Measurements from ENCODE around the gene RASSF1. TPM values are rescaled to one million over a fixed set of nuclear protein-coding genes. Genes with fewer than 3 reads are reported as not detected.

The RASSF1 gene
- total RNA-seq, 1 experiment from 2014 or later, result 29.6 TPM

DNA sequence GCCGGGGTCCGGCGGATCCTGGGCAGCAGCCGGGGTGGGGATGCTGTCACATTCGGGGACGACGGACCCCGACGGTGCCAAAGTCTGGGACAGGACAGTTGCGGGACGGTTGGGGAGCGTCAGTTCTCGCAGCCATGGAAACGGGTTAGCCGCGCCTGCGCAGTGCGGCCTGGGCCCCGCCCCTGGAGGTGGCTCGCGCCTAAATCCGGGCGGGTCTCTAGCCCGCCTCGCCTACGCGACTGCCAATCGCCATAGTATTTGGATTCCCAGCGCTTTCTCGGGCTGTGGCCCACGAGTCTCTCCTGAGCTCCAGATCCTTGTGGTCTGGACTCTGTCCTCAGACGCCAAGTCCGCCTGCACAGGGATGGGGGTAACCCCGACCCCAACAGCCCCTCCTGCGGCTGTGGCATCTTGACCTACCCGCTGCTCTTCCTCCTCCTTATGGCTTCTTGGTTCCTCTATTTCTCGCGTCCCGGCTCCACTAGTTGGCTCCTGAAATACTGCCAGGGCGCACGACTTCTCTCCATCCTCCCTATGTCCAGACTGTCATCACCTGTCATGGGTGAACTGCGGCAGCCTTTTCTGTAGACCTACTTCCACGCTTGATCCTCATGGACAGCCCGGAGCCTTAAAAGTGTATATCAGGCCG, 5.1 kb upstream of the RASSF1 start, which contains the start of gene ZMYND10:
TSS of gene ZMYND10 (minus strand) at position 147 of the 649 bp plus-strand sequence. CDS start 153 bp downstream, outside the sequence.
- Histone ChIP-seq H3K9me3 (ENCODE audit: control insufficient read depth in 1 of 2, insufficient read depth in 1 of 2, low read depth in 1 of 2, low read length in 2 of 2) (no peaks in the 10 kb centered on the region), H3K36me3 (ENCODE audit: control insufficient read depth in 1 of 2, insufficient read depth in 2 of 2, low read length in 2 of 2) (peaks cover 0 to 8% of the 10 kb centered on the region in 2 experiments; a peak in 1 of 4 replicates), H3K27ac (ENCODE audit: low read depth, low read length) (peak within 1 kb of the TSS; percentile 37; the same call in 1 of the 2 replicates), H2AFZ (ENCODE audit: low read depth, low read length, poor library complexity, severe bottlenecking) (no peak within 1 kb of the TSS), H3K4me3 (replicated peaks in 1 of 2; ENCODE audit: low read depth in 1 of 2, low read length in 2 of 2) (peak within 1 kb of the TSS; percentile 28 to 36), H3K4me1 (ENCODE audit: control insufficient read depth in 1 of 2, insufficient read depth in 2 of 2, low read length in 2 of 2) (peaks cover 12 to 46% of the 10 kb centered on the region in 2 experiments), H3K27me3 (ENCODE audit: insufficient read depth, low read length) (no peaks in the 10 kb centered on the region), H3K9ac (ENCODE audit: low read length) (peak within 1 kb of the TSS; percentile 50), H4K20me1 (ENCODE audit: insufficient read depth) (no peaks in the 10 kb centered on the region), H3K9me2 (ENCODE audit: insufficient read depth) (no peaks in the 10 kb centered on the region), H3K79me2 (ENCODE audit: insufficient read depth, low read length) (peaks cover 6% of the 10 kb centered on the region; the same call in 1 of the 2 replicates), H3K4me2 (ENCODE audit: low read length) (peak within 1 kb of the TSS; percentile 75)
- no peak for DNase-seq (ENCODE audit: low read depth, low spot score)
- intact Hi-C loops (cut with micrococcal nuclease), result loop anchor here (5.0 kb wide), 1 partner anchor 267 kb away; the partner anchor contains the start of gene CISH
- TF ChIP-seq SIN3A (IDR thresholded peaks at IDR 0.05; ENCODE audit: low read depth) (no peak), JUND (IDR thresholded peaks at IDR 0.05) (no peak), SRF (IDR thresholded peaks at IDR 0.05; ENCODE audit: low read depth) (no peak), YY1 (IDR thresholded peaks at IDR 0.05; ENCODE audit: extremely low read depth, insufficient replicate concordance, low read depth, low read length) (no peak), CBX3 (IDR thresholded peaks at IDR 0.05; ENCODE audit: low read depth) (no peak), EZH2 (IDR thresholded peaks at IDR 0.05) (no peak), FOSL1 (IDR thresholded peaks at IDR 0.05; ENCODE audit: low read depth) (no peak), EZH2phosphoT487 (IDR thresholded peaks at IDR 0.05; ENCODE audit: borderline replicate concordance) (no peak), TCF7L2 (IDR thresholded peaks at IDR 0.05; ENCODE audit: borderline replicate concordance, extremely low read depth, insufficient read depth, insufficient read length) (no peak), SP1 (IDR thresholded peaks at IDR 0.05; ENCODE audit: low read depth) (no peak), EGR1 (IDR thresholded peaks at IDR 0.05; ENCODE audit: low read depth) (no peak), POLR2A (IDR thresholded peaks at IDR 0.05; ENCODE audit: borderline replicate concordance, extremely low read depth, insufficient read depth, insufficient read length) (no peak), ZNF274 (IDR thresholded peaks at IDR 0.05; ENCODE audit: low read depth, low read length) (no peak), RAD21 (IDR thresholded peaks at IDR 0.05; ENCODE audit: low read depth) (no peak), ELF1 (IDR thresholded peaks at IDR 0.05; ENCODE audit: borderline replicate concordance, low read depth) (no peak), CEBPB (IDR thresholded peaks at IDR 0.05; ENCODE audit: low read depth) (no peak)
- TF ChIP-seq, protein P1, sequence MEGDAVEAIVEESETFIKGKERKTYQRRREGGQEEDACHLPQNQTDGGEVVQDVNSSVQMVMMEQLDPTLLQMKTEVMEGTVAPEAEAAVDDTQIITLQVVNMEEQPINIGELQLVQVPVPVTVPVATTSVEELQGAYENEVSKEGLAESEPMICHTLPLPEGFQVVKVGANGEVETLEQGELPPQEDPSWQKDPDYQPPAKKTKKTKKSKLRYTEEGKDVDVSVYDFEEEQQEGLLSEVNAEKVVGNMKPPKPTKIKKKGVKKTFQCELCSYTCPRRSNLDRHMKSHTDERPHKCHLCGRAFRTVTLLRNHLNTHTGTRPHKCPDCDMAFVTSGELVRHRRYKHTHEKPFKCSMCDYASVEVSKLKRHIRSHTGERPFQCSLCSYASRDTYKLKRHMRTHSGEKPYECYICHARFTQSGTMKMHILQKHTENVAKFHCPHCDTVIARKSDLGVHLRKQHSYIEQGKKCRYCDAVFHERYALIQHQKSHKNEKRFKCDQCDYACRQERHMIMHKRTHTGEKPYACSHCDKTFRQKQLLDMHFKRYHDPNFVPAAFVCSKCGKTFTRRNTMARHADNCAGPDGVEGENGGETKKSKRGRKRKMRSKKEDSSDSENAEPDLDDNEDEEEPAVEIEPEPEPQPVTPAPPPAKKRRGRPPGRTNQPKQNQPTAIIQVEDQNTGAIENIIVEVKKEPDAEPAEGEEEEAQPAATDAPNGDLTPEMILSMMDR (IDR thresholded peaks at IDR 0.05 in 2 of 3, conservative IDR thresholded peaks at IDR 0.05 in 1 of 3; ENCODE audit: borderline replicate concordance in 1 of 3, insufficient read depth in 1 of 3, low read depth in 2 of 3, low read length in 2 of 3), result no peak
- TF ChIP-seq, protein P2, sequence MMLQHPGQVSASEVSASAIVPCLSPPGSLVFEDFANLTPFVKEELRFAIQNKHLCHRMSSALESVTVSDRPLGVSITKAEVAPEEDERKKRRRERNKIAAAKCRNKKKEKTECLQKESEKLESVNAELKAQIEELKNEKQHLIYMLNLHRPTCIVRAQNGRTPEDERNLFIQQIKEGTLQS (IDR thresholded peaks at IDR 0.05), result no peak
- TF ChIP-seq, protein P3, sequence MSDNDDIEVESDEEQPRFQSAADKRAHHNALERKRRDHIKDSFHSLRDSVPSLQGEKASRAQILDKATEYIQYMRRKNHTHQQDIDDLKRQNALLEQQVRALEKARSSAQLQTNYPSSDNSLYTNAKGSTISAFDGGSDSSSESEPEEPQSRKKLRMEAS (IDR thresholded peaks at IDR 0.05), result no peak
- TF ChIP-seq, protein P4, sequence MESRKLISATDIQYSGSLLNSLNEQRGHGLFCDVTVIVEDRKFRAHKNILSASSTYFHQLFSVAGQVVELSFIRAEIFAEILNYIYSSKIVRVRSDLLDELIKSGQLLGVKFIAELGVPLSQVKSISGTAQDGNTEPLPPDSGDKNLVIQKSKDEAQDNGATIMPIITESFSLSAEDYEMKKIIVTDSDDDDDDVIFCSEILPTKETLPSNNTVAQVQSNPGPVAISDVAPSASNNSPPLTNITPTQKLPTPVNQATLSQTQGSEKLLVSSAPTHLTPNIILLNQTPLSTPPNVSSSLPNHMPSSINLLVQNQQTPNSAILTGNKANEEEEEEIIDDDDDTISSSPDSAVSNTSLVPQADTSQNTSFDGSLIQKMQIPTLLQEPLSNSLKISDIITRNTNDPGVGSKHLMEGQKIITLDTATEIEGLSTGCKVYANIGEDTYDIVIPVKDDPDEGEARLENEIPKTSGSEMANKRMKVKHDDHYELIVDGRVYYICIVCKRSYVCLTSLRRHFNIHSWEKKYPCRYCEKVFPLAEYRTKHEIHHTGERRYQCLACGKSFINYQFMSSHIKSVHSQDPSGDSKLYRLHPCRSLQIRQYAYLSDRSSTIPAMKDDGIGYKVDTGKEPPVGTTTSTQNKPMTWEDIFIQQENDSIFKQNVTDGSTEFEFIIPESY (IDR thresholded peaks at IDR 0.05; ENCODE audit: extremely low read depth, insufficient replicate concordance, low read length), result no peak
- ChIA-PET RAD21 (ENCODE audit: low non-redundant PET in 1 of 2, low total read pairs in 2 of 2, uncharacterized antibody in 2 of 2, unreplicated experiment in 2 of 2) (no interaction called here), CTCF (no interaction called here), POLR2A (interaction anchor here (0.6 kb wide), 1 partner anchor 9 kb away, joined by 3 read pairs; no protein-coding TSS in a partner anchor)
- no TSS peak for BruUV-seq (replicated peaks)
- peak; percentile 54 for ATAC-seq
